HG03354 (cell line): ENCODE data around the gene JAKMIP1.
A peak's percentile ranks its signal among the peaks of the same experiment; 100 is the strongest.

ENCODE experiments used
- ATAC-seq: cut with Tn5 transposase; IDR thresholded peaks from one replicate; pipeline ENCODE4 v1.9.1; 2021; ENCODE audit warnings: mild to moderate bottlenecking; ENCODE audit not compliant: unreplicated experiment, poor library complexity, severe bottlenecking

Gene JAKMIP1

DNA sequence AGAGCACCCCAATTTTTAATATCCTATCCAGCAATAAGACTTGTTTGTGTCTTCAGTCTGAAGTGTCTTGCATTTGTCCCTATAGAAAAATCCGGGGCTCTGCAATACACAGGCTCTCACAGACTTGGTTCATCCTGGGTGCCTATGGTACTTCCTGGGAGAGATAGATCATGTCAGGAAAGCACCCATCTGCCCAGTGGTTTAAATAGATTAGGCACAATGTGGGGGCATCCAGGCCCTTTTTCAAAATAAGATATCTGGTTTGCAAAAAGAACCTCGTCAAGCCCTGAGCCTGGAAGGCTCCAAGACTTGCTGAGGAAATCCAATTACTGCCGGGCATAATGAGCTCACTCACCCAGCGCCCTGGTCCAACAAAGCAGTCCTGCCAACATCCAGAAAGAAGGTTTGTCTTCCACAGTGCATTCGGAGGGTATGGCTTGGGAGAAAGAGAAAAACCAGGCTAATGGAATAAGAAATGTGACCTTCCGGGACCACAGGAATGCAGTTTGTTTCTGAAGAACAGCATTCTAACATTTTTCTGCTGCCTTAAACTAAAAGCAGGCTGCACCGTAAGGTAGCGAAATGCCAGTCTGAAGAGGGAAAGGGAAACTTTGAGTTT is 11.6 kb downstream of the JAKMIP1 start:
- no peak for ATAC-seq

DNA sequence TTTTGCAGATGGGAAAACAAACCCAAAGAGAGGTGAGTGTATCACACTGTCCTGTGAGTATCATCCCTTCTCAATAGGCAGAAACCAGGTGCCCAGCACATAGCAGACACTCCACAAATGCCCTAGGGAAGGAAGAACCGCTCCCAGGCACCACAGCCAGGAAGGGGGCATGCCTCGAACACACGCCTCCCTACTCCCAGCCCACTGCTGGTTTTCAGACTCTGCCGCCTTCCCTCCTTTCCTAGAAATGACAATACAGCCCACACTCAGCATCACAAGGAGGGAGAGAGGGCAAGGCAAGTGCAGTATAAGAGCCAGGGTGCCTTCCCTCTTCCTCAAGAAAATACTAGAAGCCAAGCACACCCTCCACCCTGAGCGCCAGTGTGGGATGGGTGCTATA is 16.2 kb downstream of the JAKMIP1 start:
- no peak for ATAC-seq

DNA sequence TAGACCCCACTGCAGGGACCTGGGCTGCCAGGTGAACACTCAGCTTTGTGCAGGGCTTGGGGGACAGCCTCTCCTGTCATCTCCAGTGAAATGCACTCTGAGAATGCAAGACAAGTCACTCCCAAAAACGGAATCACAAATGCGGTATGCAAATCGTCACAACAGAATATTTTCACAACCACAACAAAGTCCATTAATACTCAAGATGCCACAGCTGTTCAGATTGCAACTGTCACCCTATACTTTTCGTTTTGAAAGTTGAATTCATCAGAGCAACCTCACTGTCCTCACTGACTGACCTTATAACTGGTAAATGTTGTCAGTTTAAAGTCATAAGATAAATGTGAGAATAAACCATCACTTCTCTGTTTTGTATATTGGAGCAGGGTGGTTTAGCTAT is 16.6 kb downstream of the JAKMIP1 start:
- ATAC-seq: no peak

DNA sequence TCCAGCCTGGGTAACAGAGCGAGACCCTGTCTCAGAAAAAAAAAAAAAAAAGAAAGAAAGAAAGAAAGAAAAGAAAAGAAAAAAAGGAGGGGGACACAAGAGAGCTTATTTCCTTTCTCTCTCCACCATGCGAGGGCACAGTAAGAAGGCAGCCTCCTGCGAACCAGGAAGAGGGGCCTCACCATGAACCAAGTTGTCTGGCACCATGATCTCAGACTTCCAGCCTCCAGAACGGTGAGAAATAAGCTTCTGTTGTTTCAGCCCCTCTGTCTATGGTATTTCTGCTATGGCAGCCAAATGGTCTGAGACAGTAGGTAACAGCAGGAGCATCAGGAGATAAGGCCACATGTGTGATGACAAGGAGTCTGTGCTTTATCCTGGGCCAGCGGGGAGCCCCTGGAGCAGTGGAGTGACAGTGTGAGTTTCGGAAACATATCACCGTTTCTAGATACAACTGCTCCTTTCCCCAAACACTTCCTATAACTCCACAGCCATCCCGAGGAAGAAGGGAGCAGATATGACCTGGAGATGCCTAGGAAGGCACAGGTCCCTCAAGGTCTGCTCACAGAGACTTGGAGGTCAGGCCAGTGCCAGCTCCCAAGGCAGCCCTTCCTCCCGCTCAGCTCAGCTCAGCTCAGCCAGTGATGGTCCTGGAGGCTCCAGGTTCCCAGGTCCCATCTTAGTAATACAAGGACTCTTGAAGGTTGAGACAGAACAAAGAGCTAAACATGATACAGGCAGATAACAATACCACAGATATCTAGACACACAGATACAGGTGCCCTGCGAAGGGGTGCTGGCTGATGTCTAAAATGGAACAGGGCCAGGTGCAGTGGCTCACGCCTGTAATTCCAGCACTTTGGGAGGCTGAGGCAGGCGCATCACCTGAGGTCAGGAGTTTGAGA is 17.7 kb downstream of the JAKMIP1 start:
- no peak for ATAC-seq

DNA sequence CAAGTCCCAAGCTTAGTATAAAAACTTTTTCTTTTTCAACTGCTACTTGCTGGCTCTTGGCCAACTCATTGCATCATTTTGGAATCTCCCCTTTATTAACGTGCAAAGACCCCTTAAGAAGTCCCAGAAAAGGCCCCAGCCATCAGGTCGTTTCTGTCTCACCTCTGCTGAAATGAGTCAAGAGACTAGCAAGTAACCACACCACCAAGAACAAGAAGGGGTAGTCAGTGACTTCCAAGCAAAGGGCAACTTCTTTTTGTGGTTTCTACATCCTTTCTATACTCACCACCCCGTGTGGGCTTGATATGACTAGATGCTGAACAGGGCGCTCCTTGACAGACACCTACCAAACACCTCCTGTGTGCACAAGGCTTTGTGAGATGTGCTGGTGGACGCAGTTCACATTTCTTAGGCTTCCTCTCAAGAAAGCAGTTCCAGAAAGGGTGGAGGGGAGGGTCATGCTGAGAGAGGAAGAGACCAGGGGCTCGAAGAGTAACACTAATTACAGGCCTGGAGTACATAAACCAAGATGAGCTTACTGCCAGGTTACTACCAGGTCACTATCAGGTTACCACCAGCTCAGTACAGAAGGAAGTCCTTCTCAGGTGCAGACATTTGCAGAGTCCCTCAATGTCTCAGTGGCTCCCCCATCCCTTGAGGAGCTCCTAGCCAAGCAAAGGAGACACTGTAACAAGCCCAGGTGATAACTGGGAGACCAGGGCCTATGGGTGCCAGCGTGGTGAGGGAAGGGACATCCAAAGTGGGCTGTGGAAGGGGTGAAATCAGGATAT is 19.3 kb downstream of the JAKMIP1 start:
- ATAC-seq: peak; percentile 93

DNA sequence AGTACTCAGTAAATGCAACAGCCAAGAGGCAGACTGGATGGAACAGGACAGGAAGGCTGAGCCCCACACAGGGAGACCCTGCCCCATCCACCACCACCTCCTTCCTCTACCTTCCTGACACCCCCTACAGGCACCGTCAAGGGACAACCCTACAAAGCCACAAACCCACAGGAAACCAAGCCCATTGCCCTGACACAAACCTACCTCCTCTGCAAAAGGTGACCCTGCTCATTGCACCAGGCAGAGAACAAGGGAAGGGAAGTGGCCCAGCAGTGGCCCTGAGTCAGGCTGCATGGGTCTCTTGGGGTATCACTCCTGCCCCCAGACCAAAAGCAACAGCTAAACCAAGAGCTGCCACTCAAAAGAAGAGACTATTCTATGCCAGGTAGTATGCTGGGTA is 21.0 kb downstream of the JAKMIP1 start:
- no peak for ATAC-seq

DNA sequence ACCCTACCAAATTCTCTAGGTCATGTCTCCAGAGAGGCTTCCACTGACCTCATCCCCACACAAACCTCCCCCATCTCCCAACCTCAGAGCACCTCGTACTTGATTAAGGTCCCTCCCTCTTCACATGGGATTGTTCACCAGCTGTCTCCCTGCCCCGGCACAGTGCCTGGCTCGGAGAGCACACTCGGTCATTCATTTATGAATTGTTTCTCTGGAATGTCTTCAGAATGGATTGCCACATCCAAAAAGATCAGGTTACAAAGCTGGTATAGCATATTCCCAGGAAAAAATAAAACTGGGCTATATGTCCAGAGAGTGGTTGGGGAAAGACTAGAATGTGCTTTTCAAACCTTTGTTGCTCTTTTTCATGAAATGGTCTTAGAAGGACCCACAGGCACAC is 21.6 kb downstream of the JAKMIP1 start:
- no peak for ATAC-seq

DNA sequence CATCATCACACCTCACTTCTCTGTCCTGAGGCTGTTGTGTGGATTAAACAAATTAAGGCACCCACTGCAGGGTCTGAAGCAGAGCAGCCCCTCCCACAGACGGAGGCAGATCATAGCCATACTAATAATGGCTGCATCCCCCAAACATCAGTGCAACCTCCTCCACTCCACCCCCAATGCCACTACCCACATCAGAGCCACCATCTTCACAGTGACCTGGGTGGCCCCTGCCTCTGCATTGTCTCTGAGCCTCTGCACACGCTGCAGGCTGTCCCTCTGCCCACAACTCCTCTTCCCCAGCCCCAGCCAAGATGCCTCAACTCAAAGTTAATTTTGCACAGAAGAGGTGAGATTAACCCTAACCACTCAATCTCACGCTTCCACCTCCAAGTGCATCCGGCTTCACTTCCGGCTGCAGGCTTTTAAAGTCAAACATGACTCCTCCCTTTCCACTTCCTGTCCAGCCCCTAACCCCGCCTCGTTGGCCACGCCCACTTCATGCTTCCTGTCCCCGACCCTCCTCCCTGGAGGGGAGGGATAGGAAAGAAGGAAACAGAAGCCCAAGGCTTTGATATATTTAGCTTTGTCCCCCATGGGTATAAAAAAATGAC is 22.7 kb downstream of the JAKMIP1 start:
- ATAC-seq: no peak

DNA sequence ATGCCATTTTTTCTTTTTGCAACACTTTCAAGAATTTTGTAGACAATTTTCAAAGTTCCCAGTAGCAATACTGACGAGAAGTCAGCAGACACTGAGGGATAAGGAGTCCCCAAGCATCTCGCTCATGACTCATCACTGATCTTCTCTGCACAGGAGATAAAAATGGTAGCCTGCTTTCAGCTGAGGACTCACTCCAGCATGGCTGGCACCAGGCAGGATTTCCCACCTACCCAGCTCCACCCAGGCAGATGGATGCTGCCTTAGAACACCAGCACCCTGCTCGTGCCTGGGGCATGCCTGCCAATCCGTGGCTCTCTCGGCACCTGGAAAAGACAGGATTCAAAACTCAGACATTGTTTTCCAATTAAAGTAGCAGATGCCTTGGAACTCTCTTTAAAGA is 24.9 kb downstream of the JAKMIP1 start:
- no peak for ATAC-seq

DNA sequence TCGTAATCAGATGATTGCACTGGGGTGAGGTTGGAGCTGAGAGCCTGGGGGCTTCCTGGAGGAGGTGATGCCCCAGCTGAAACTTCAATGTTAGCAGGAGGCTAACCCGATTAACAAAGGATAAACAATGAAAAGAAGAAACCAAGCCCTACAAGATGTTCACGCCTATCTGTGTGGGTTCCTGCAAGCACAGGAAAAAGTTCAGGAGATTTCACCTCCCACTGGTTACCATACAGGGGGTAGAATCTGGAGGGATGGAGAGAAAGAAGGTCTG is 27.5 kb downstream of the JAKMIP1 start:
- no peak for ATAC-seq

DNA sequence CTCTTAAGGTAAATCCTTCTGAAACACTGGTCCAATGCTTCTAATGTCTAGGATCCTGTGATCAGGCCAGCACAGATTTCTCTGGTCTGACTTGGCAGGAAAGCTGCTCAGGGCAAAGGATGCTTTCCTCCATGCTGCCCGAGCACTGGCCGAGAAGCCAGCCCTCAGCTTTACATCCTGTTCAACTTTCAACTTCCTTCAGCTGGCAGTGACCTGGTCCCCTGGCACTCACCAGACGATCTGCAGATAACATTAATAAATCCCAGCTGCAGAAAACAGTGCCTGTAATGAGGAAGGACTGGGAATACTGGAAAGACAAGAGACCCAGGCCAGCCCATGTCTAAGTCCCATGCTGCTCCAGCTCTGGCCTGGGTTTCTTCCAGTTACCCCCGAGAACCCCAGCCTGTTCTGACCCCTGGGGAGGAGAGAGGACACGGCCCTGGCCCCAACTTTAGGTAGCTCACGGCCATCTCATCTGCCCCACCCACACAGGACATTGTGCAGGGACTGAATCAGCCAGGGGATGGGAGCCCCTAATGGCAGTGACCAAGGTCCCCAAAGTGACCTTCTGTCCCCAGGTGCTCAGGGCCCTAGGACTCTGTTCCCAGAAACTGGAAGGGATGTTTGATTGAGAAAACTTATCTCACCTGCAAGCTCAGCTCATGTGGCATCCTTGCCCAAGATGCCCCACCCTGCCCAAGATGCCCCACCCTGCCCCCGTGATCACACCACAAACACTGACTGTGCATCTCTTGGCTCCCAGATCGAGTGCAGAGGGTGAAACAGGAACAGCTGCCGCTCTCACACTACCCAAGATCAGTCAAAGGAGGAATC is 28.0 kb downstream of the JAKMIP1 start:
- no peak for ATAC-seq

DNA sequence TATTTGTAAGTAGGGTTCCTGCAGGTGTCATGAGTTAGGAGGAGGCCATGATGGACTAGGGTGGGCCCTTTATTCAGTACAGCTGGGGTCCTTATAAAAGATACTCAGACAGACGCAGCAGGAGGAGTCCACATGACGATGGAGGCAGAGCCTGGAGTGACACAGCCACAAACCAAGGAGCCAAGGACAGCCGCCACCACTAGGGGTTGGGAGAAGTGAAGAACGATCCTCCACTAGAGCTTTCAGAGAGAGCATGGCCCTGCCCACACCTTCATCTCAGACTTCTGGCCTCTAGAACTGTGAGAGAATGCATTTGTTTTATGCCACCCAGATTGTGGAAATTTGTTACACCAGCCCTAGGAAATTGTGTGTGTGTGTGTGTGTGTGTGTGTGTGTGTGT is 31.1 kb downstream of the JAKMIP1 start:
- no peak for ATAC-seq

DNA sequence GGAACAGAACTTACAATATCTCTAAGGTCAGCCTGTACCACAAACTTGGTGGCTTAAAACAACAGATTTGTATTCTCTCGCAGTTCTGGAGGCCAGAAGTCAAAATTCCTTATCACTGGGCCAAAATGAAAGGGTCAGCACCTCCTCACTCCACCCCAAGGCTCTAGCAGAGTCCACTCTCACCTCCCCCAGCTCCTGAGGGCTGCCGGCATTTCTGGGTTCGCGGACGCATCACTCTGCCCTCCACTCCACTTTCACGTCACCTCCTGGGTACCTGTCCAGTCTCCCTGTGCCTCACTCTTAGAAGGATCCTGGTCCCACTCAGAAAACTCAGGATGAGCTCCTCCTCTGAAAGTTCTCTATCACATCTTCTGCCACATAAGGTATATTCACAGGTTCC is 34.6 kb downstream of the JAKMIP1 start:
- ATAC-seq: no peak

DNA sequence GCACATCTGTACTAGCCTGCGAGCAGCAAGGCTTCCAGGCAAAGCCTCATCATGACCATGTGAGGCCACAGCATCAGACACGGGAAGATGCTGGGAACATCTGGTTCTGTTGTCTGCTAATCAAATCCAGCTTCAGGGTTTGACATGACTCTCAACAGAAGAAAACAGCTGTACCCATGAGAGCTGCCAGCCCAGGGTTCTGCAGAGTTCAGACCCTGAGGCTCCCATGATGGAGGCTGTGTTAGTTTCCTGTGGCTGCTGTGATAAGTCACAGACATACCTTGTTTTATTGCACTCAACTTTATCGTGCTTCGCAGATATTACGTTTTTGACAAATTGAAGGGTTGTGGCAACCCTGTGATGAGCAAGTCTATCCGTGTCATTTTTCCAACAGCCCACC is 37.5 kb downstream of the JAKMIP1 start:
- no peak for ATAC-seq

DNA sequence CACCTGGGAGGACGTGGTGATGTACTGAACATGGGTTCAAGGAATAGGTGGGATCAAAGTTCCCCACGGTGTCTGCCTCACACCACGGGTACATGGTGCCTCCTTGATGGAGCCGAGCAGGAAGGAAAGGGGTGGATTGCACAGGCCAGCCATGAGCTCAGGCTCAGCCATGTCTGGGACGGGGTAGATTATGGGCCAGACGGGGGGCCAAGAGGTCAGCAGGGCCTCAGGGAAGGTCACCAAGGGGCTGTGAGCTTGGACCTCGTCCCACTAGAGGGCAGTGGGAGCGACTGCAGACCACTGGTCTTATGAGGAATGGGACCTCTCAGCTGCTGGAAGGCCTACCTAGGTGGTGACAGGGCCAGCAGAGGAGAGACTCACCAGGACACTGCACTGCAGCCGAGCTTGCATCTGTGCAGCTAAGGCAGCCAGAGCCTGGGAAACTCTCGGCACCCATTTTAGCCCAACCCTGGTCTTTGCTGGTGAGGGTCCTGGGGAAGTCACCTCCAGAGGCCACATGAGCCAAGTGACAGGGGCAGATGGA is 38.4 kb downstream of the JAKMIP1 start:
- no peak for ATAC-seq

DNA sequence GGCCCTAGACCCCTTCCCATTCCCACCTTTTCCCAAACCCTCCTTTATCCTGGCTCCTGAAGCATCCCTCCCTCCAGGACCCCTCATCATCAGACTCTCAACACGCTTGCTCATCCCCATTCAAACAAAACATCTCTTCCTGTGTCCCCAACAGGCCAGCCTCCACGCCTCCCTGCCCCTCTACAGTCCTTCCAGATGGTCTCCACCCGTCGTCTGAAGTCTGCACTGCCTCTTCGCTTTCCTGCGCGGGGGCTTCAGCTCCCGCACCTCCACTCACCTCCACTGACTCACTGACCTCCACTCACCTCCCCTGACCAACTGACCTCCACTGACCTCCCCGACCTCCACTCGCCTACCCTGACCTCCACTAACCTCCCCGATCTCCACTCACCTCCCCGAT is 39.8 kb downstream of the JAKMIP1 start:
- ATAC-seq: no peak

DNA sequence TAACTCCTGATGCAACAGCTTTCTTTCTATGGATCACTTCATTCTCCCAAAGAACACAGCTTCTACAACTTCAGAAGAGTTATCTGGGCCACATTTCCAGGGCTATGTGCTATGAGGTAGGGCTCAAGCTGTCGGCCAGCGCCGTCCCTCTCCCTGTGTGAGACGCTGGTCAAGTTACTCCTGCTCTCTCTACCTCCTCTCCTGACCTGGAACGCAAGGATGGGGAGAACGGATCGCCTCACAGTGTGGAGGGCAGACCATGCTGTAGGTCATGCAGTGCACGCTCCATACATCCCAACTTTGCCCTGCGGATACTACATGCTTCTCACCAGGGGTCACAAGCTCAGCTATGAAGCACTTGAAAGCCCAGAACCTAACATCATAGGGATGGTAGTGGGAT is 42.4 kb downstream of the JAKMIP1 start:
- no peak for ATAC-seq

DNA sequence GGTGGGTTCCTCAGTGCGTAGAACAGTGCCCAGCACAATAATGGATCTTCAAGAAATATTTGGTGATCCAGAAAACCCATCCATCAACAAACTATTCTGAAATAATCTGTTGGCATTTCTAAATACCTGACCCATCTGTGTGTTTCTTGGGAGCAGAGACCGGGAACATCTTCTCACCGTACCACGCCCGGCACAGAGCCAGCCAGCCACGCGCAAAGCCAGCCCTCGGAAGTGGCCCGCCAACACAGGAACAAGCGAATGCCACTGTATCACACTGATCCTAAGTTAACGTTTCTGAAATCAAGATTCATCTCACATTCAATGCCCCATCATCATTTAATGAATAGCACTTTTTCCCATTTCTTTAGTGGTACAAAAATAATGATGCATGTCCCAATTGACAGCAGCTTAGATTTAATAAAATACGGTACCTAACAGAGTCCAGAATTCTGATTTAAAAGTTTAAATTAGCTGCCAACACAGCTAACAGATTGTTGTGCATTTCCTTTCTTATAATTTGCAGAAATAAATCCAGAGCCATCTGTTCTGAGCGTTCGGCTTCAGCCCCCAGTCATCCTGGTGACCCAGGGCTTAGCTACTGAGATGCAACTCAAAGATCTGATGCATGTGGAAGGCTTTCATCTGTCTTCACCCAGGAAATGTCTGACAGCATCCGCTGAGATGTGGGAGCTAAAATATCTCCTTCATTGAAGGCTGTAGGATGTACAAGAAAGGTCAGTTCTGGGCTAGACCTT is 44.2 kb downstream of the JAKMIP1 start:
- ATAC-seq: no peak

DNA sequence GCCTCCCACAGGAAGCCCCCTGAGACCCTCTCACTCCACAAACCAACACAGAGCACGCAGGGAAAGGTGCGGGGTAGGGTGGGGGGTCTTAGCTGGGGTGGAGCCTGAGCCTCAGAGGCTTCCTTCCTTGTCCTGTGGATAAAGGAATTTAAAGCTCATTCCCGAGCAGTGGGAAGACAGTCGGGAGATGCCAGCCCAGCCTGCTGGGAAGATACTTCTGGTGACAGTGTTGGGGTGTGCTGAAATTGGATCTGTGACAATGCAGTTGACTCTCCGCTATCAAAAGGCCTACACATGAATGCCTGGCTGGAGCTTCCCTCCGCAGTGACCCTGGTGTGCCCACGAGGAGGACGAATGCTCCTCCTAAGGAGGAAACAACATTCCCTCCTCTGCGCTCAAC is 45.5 kb downstream of the JAKMIP1 start:
- ATAC-seq: no peak
